Stimulated activated CD8-positive, alpha-beta memory T cell treated with anti-CD3 and anti-CD28 coated beads, Interleukin-2, amount 100 ng/mL, for 48 hours (primary cell): ENCODE data around the gene CACNA1E.

Experiments used
- DNase-seq, 2 donors: peaks; one replicate each; pipeline ENCODE4 v3.0.0-alpha.2; 2020; ENCODE audit warnings: low read depth in 2 of 2

CACNA1E gene

DNA sequence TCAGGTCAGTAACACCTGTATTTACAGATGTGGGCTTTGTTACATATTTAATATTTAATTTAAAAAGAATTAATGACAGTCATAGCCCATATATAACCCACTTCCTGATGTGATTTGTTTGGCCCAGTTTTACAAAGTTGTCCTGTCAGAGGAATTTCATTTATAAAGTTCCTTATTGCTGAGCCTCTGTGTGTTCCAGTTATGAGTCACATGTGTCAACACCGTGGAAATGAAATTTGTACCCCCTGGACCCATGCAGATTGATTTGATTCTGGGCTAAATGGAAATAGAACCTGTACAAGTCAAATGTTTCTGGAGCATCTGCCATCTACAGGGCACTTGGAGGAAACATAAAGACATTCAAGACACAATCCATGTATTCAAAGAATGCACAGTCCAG lies 149.2 kb downstream of the CACNA1E start:
- DNase-seq: no peak

- no peak for DNase-seq
Measured at GRCh38 chr1:181632960-181633359, 149.6 kb downstream of the CACNA1E start.

DNA sequence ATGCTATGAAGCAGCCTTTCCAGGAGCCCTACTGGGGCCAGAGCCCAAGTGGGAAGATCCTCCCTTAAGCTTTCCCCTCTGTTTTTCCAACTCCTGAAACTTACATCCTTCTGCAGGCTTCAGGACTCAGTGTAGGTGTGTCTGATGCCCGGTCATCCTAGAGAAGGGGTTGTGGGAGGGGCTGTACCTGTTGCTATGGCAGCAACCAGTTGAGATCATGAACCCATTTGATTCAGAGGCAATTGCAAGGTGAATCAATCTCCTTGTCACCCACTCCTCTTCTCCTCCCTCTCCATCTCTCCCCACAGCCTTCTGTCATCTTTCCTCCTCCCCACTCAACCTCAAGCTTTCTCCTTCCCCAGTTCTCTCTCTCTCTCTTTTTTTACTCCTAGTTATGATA lies 151.8 kb downstream of the CACNA1E start:
- DNase-seq: no peak

DNA sequence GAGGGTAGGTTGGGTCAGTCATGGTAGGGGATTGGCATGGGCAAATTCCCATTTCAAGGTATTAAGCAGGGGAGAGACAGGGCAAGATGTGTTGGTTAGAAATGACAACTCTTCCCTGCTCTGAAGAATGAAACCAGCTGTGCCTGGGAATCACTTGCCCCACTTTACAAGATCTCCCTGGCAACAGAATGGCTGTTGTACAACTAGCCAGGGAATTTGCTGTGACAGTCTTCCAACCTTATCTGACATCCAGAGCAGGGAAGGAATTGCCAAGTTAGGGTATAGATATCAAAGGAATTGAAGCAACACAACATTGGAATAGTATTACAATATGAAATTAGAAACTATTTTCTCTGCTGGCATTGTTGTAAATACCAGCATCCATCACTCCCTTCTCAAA lies 154.7 kb downstream of the CACNA1E start:
- DNase-seq: no peak

- no peak for DNase-seq
Measured at GRCh38 chr1:181640956-181641355, 157.6 kb downstream of the CACNA1E start.

DNA sequence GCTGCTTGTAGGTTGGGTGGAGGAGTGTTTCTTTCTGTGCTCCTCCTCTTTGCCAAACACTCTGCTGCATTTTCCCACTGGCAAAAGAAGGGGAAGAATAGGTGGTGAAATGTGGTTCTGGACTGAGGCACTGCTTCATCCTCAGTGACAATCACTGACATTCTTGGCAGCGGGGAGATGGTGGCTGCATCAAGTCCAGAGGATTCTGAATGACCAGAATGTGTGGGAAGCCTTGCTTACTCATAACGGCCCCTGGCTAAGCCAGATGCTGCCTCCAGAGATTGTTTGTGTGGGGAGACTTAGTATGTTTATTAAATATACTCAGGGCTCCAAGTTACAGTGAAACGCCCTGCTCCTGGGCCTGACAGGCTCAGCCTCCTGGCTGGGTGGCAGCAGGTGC lies 160.3 kb downstream of the CACNA1E start:
- no peak for DNase-seq

GRCh38 chr1:181645171-181645570 lies 161.9 kb downstream of the CACNA1E start:
- DNase-seq: no peak

GRCh38 chr1:181646710-181647109 lies 163.4 kb downstream of the CACNA1E start:
- DNase-seq: no peak

DNA sequence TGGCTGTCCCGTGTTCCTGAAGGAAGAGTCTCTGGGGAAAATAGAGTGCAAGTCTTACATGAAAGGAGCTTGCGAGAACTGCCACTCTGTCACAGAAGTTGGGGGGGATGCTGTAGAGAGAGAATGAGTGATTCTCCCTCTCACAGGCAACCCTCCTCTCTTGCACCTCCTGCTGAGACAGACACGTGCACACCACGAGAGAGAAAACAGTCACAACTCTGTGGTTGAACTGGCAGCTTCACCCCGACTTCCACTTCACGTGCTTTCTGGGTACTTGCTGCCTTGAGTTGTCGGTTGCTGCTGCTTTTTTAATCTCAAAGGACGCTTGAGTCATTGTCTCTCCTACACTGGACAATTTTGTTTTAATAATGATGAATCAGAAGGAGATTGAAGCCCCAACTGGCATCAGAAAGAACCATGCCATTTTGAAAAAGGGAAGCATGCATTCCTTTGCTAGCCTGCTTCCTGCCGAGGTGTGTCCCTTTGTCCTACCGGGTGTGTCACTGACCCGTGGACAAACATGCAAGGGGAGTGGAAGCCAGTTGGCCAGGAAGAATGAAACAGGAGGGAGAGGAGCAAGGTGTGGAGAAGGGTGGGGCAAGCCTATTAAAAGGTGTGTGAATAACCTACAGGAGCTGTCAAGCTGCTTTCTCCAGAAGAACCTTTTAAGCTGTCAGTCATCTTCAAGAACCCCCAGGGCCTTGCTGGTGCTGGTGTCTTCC lies 164.2 kb downstream of the CACNA1E start:
- no peak for DNase-seq

- DNase-seq: no peak
Measured at GRCh38 chr1:181651276-181651675, 168.0 kb downstream of the CACNA1E start.

DNA sequence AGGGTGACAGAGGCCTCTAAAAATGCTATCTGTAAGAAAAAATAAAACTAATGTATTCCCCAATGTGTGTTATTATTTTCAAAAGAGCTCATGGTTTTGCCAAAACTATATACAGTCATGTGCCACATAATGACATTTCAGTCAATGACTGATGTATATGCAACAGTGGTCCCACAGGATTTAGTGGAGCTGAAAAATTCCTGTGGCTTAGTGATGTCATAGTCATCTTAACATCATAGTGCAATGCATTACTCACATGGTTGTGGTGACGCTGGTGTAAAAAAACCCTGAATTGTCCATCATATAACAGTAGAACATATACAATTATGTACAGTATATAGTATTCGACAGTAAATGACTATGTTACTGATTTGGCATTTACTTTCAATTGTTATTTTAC lies 172.4 kb downstream of the CACNA1E start:
- DNase-seq: no peak

DNA sequence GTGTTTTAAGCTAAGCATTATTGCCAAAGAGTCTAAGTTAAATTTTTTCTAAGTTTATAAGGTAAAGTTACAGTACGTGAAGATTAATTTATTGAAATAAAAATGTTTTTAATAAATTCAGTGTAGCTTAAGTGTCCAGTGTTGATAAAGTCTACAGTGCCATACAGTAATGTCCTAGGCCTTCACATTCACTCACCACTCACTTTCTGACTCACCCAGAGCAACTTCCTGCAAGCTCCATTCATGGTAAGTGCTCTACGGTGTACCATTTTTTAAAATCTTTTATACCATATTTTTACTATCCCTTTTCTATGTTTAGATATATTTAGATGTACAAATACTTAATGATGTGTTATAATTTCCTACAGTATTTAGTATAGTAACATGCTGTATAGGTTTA lies 173.2 kb downstream of the CACNA1E start:
- DNase-seq: no peak

GRCh38 chr1:181658581-181658980 lies 175.3 kb downstream of the CACNA1E start:
- no peak for DNase-seq

DNA sequence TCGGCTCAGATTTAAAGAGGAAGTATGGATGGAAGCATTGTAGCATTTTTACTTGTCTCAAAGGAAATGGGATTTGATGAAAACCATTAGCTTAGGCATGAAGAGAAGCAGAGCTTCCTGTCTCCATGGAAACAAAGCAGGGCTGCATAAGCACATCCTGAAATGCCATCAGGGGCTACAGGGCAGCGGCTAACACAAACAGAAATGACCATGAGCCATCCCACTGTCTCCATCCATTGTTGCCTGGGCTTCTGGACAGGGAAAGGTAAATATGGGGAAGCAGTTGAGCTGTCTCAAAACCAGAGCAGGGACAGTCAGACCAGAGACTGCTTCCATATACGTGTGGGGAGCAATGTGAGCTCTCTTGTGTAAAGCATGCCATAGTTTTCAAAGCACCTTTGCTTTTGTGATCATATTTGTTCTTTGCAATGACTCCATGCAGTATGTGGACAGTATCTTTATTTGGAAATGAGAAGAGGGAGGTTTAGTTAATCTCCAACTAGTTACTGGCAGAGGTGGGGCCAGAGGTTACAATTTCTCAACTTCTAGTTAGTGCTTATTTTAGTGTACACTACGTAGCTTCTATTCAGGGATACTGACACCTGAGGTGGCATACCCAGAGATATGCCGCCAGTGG lies 176.1 kb downstream of the CACNA1E start:
- DNase-seq: no peak

DNA sequence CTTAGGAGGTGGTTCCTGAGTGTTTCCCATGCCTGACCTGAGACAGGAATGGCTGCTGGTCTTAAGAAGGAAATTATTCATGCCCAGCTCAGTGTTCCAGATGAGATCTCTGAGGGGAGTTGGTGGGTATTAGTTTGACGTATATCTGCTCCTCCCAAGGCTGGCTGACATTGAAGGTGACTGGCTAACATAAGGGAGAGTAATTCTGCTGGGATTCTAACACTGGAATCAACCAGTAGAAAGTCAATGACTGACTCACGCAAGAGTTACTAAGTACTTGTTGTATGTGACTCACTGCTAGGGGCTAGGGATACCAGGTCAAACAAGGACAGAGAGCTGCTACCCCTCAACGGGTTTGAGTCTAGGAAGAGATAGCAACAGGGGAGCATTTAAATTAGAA lies 177.3 kb downstream of the CACNA1E start:
- no peak for DNase-seq

DNA sequence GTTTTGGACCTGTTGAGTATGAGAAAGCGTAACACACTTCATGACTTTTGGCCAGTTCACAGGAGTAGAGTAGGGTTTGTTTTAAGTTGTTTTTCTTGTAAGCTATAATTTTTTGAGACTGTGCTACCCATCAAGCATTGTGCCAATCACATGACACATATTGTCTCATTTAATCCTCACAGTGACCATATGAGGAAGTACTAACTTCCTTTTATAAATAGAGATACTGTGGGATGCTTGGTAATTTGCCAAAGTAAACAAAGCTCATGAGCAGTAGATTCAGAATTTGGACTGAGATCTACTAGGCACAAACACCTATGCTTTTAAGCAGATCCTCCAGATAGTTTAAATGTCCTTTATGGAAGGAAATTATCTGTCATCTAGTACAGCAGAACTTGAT lies 178.3 kb downstream of the CACNA1E start:
- DNase-seq: no peak

DNA sequence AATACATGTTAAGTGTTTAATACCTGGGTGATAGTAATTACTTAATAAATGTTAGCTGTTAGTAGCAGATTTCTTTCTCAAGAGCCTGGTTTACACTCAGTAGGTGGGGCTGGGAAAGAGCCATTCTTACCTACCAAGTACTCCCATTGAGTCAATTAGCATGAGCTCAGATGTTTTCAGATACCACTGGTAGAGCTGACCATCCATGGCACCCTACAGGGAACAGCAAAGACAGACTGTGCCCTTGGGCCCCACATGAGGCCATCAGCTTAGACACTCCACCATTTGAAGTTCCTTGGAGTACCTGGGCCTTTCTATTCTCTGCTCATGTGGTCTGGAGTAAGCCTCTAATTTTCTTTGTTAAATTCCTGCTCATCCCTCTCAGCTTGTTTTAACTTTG lies 179.3 kb downstream of the CACNA1E start:
- DNase-seq: no peak

DNA sequence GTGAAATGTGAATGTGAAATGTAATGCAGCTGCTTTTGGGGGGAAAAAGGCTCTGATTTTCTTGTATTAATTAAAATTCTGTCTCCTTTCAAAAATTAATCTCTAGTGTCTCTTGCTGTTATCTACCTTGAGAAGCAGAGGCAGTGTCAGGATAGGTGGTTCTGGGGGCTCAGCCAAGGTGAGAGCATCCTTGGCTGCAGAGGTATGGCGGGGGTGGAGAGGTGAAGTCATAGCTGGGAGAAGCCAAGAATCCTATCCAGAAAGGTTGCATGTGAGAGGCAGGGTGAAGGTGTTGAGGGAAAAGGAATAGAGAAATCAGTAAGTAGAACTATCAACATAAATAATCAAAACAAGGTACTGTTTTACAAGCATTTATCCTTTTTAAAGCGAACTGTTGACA lies 181.2 kb downstream of the CACNA1E start:
- no peak for DNase-seq

- no peak for DNase-seq
Measured at GRCh38 chr1:181669246-181669645, 185.9 kb downstream of the CACNA1E start.

- no peak for DNase-seq
Measured at GRCh38 chr1:181674617-181675016, 191.3 kb downstream of the CACNA1E start.

- DNase-seq: no peak
Measured at GRCh38 chr1:181675091-181675917, 192.0 kb downstream of the CACNA1E start.

DNA sequence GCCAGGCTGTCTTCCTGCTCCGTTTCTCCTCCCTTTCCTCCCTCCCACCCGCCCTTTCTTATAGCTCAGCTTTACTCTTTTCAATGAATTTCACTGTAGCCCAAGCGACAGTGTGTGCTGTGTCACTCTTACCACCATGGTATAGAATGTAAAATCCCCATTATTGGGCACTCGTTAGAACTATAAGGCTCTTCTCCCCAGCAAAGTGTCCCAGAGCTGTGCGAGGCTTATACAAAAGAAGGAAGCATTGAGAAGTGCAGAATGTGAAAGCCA lies 192.5 kb downstream of the CACNA1E start:
- DNase-seq: no peak

GRCh38 chr1:181676269-181676668 lies 193.0 kb downstream of the CACNA1E start:
- no peak for DNase-seq
